T follicular helper cell (primary cell): ENCODE results near the gene PBX3.

ENCODE experiments used
- DNase-seq: peaks from one replicate; pipeline ENCODE4 v3.0.0-alpha.2; 2020; ENCODE audit warnings: low read depth

Gene PBX3

GRCh38 chr9:125906893-125907292 is 159.7 kb downstream of the PBX3 start:
- no peak for DNase-seq

GRCh38 chr9:125908136-125908535 is 161.0 kb downstream of the PBX3 start:
- no peak for DNase-seq

GRCh38 chr9:125908966-125909365 is 161.8 kb downstream of the PBX3 start:
- DNase-seq: no peak

- no peak for DNase-seq
Observed at GRCh38 chr9:125909459-125909858, 162.3 kb downstream of the PBX3 start.

GRCh38 chr9:125910286-125910685 is 163.1 kb downstream of the PBX3 start:
- no peak for DNase-seq

- DNase-seq: no peak
Observed at GRCh38 chr9:125911861-125912644, 164.9 kb downstream of the PBX3 start.

GRCh38 chr9:125912667-125913066 is 165.5 kb downstream of the PBX3 start:
- no peak for DNase-seq

- no peak for DNase-seq
Observed at GRCh38 chr9:125913551-125913950, 166.4 kb downstream of the PBX3 start.

GRCh38 chr9:125914411-125914810 is 167.2 kb downstream of the PBX3 start:
- DNase-seq: no peak

GRCh38 chr9:125915606-125916005 is 168.4 kb downstream of the PBX3 start:
- no peak for DNase-seq

- no peak for DNase-seq
Observed at GRCh38 chr9:125919565-125919964, 172.4 kb downstream of the PBX3 start.

- no peak for DNase-seq
Observed at GRCh38 chr9:125920402-125920801, 173.2 kb downstream of the PBX3 start.

GRCh38 chr9:125922854-125923253 is 175.7 kb downstream of the PBX3 start:
- no peak for DNase-seq

- no peak for DNase-seq
Observed at GRCh38 chr9:125924351-125924750, 177.2 kb downstream of the PBX3 start.

- no peak for DNase-seq
Observed at GRCh38 chr9:125926936-125927335, 179.8 kb downstream of the PBX3 start.

- no peak for DNase-seq
Observed at GRCh38 chr9:125929846-125930245, 182.7 kb downstream of the PBX3 start.

GRCh38 chr9:125931211-125931610 is 184.0 kb downstream of the PBX3 start:
- no peak for DNase-seq

- DNase-seq: no peak
Observed at GRCh38 chr9:125932012-125932411, 184.8 kb downstream of the PBX3 start.

- no peak for DNase-seq
Observed at GRCh38 chr9:125932746-125933455, 185.7 kb downstream of the PBX3 start.

GRCh38 chr9:125942125-125942524 is 195.0 kb downstream of the PBX3 start:
- no peak for DNase-seq

GRCh38 chr9:125943831-125944230 is 196.7 kb downstream of the PBX3 start:
- DNase-seq: no peak

- DNase-seq: no peak
Observed at GRCh38 chr9:125946397-125946796, 199.2 kb downstream of the PBX3 start.

GRCh38 chr9:125948887-125949596 is 201.9 kb downstream of the PBX3 start:
- no peak for DNase-seq
